HG02642 (cell line): Measurements from ENCODE around the gene SHISA4.
"Not testable (repeated sequence)": the region's sequence is repeated elsewhere in the genome, so short reads cannot be mapped to it uniquely, and the experiment has no call there.

ENCODE experiments used
- ATAC-seq: cut with Tn5 transposase; IDR thresholded peaks from one replicate; pipeline ENCODE4 v1.9.1; 2021; ENCODE audit warnings: mild to moderate bottlenecking; ENCODE audit not compliant: unreplicated experiment, poor library complexity

The SHISA4 gene

GRCh38 chr1:201888282-201889089 is at the start of gene SHISA4:
Gene SHISA4, plus strand, starts transcription at chr1:201888898. Its CDS starts 97 bp downstream, at chr1:201888995.
- no peak for ATAC-seq

GRCh38 chr1:201839089-201839488 is 49.6 kb upstream of the SHISA4 start:
- ATAC-seq, result not testable (repeated sequence)

- ATAC-seq, result no peak
These were observed 48.6 kb upstream of the SHISA4 start for GRCh38 chr1:201840055-201840454.

GRCh38 chr1:201840490-201840889 is 48.2 kb upstream of the SHISA4 start:
- ATAC-seq, result no peak

- ATAC-seq, result no peak
These were observed 47.3 kb upstream of the SHISA4 start for GRCh38 chr1:201841265-201841912.

GRCh38 chr1:201842472-201843027 is 46.1 kb upstream of the SHISA4 start:
- no peak for ATAC-seq

- no peak for ATAC-seq
These were observed 43.2 kb upstream of the SHISA4 start for GRCh38 chr1:201845331-201846083.

- no peak for ATAC-seq
These were observed 41.5 kb upstream of the SHISA4 start for GRCh38 chr1:201847150-201847549.

GRCh38 chr1:201848230-201848629 is 40.5 kb upstream of the SHISA4 start:
- ATAC-seq, result no peak

- ATAC-seq, result no peak
These were observed 39.2 kb upstream of the SHISA4 start for GRCh38 chr1:201849372-201850052.

- no peak for ATAC-seq
These were observed 38.7 kb upstream of the SHISA4 start for GRCh38 chr1:201850053-201850397.

GRCh38 chr1:201851949-201852348 is 36.7 kb upstream of the SHISA4 start:
- no peak for ATAC-seq

GRCh38 chr1:201856722-201857121 is 32.0 kb upstream of the SHISA4 start:
- not testable (repeated sequence) for ATAC-seq

- ATAC-seq, result no peak
These were observed 29.3 kb upstream of the SHISA4 start for GRCh38 chr1:201859424-201859823.

GRCh38 chr1:201861448-201861847 is 27.2 kb upstream of the SHISA4 start:
- no peak for ATAC-seq

- ATAC-seq, result no peak
These were observed 18.3 kb upstream of the SHISA4 start for GRCh38 chr1:201870397-201870796.

- no peak for ATAC-seq
These were observed 14.0 kb upstream of the SHISA4 start for GRCh38 chr1:201874672-201875071.

- no peak for ATAC-seq
These were observed 12.4 kb upstream of the SHISA4 start for GRCh38 chr1:201876148-201876818.

- ATAC-seq, result no peak
These were observed 10.8 kb upstream of the SHISA4 start for GRCh38 chr1:201877877-201878401.
